Measurements from ENCODE around the gene ERBB4.

Gene ERBB4

DNA sequence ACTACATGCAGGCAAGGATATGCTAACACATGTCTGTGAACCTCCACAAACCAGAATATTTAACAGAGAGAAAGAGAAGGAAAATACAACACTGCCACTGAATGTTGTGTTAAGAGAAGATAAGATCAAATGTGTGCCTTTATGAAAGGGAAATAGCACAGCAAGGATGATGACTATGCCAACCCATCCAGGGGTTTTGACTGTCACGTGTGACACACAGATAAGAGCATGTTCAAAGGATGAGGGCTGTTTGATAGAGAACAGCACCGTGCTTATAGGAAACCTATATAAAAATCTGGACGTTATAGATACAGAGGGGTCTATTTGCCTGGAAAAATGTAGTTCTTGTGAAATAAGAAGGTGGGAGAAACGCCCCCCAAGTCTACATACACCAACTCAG, 1070.4 kb downstream of the ERBB4 start:
- no peak for DNase-seq (ENCODE audit: low read depth)

DNA sequence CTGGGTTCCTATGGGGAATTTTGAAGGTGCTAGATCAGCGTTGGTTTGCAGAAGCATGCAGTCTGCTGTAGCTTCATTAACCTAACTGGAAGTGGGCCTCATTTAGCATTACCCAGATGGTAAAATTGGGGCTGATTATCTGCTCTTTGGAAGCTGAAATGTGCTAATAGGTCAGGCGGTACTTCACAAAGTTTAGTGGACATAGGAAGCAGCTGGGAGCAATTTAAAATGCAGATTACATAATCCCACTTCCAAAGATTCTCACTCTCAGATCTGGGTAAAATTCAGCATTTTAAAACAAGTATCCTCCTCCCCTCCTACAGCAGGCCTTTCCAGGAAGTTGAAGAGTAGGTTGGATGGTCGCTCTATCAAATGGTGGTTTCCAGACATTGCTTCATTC, 1075.2 kb downstream of the ERBB4 start:
- DNase-seq (ENCODE audit: low read depth), result no peak

- no peak for DNase-seq (ENCODE audit: low read depth)
These were observed 1079.6 kb downstream of the ERBB4 start for GRCh38 chr2:211458974-211459373.

- no peak for DNase-seq (ENCODE audit: low read depth)
These were observed 1081.3 kb downstream of the ERBB4 start for GRCh38 chr2:211457325-211457724.

DNA sequence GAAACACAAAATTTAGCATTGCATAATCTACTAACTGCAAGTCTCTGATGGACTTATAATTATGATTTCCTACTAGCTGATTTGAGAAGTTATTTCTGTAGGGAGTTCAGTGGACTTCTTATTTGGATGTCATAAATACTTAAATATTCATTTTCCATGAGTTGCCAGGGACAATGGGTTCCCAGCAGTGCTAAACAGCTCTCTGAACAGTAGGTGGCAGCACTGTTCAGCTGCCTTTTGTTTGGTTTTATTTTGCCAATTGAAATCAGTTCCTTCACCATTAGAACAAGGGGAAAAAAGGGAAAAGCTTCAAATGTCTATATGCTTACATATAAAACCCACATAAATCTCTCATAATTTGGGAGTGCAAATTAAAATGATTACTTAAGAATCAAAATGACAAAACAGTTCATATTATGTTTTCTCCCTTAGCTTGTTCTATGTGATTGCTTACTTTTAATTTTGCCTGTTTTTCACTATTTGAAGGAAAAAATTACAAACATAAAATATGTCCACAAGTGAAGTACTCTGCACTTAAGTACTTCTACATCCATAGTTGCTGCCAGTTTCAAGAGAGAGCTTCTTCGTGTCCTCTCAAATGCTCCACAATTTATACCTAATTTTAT, 1083.3 kb downstream of the ERBB4 start:
- DNase-seq (ENCODE audit: low read depth), result peak; percentile 29

DNA sequence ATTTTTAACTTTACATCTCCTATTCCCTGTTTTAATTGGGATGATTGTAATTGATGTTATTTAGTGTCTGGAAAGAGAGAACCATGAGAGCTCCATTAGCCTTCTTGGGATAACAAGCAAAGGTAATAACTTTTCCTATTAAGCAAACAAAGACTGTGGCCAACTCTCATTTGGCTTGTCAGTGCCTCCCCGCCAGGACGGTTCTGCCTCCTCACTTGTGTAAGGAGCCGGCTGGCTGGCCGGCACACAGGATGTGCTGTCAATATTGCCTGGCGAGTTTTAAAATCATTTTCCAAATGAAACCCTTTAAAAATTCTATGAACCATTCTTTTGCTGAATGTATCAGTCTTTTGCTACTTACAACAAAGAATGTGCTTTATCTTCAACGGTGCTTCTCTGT, 1083.9 kb downstream of the ERBB4 start:
- no peak for DNase-seq (ENCODE audit: low read depth)

GRCh38 chr2:211453311-211453887, 1085.2 kb downstream of the ERBB4 start:
- DNase-seq (ENCODE audit: low read depth), result no peak

DNA sequence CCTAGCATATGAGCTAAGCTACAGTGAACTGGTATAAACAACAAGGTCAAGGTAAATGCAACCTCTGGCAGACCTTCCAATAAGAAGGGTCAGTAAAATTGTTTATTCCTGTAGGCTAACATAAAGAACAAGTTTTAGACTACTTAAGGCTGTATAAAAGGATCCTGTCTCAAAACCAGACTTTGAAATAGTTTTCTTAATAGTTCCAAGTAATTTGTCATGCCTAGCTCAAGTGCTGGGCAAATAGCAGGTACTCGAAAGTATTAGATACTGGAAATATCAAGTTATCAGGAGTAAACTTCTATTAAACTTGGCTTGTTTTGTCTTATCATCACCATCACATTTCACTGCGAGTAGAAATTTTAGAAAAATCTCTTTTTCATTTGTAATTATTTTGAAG, 1087.0 kb downstream of the ERBB4 start:
- no peak for DNase-seq (ENCODE audit: low read depth)

- no peak for DNase-seq (ENCODE audit: low read depth)
These were observed 1088.8 kb downstream of the ERBB4 start for GRCh38 chr2:211449819-211450218.

DNA sequence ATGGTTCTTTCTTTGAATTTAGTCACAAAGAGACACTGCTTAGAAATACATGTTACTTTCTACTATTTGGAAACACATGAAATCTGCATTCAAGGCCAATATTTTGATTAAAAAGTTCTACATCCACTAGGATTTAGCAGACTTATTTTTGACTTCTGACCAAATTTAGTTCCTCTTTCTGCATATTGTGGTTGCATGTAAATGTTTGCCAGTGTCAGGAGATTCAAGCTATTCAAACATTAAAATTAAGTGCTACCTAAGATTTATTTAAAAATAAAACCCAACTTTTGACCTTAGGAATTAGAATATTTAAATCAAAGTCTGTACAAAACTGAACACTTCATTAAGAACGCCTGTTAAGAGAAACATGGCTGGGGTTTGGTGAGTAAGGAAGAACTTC, 1091.1 kb downstream of the ERBB4 start:
- no peak for DNase-seq (ENCODE audit: low read depth)

GRCh38 chr2:211440107-211440506, 1098.5 kb downstream of the ERBB4 start:
- no peak for DNase-seq (ENCODE audit: low read depth)

- DNase-seq (ENCODE audit: low read depth), result no peak
These were observed 1099.6 kb downstream of the ERBB4 start for GRCh38 chr2:211439011-211439410.

GRCh38 chr2:211437396-211437795, 1101.2 kb downstream of the ERBB4 start:
- no peak for DNase-seq (ENCODE audit: low read depth)

DNA sequence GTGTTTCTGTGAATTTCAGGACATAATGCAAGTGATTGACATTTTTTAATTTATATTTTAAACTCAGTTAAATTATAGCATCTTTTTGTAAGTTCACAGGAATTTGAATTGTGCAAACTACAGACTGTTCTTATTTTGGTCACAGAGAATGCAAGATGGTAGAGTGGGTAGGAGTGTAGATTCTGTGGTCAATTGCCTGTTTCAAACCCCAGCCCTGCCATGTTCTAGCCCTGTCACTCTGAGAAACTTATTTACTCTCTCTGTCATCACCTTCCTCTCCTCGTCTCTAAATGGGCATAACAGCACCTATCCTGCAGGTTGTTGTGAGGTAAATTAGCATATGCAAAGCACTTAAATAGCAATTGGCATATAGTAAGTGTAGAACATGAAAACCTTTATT, 1102.4 kb downstream of the ERBB4 start:
- no peak for DNase-seq (ENCODE audit: low read depth)

DNA sequence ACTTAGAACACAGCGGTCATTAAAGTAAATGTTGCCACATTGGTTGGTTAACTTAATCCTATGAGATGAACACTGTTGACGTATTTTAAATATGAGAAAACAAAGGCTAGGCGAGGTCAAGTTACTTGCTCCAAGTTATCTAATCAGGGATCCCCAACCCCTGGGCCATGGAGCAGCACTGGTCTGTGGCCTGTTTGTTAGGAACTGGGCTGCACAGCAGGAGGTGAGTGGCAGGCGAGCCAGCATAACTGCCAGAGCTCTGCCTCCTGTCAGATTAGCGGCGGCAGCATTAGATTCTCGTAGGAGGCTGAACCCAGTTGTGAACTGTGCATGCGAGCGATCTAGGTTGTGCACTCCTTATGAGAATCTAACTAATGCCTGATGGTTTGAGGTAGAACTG, 1103.3 kb downstream of the ERBB4 start:
- DNase-seq (ENCODE audit: low read depth), result no peak

GRCh38 chr2:211434773-211435172, 1103.8 kb downstream of the ERBB4 start:
- no peak for DNase-seq (ENCODE audit: low read depth)

- no peak for DNase-seq (ENCODE audit: low read depth)
These were observed 1109.2 kb downstream of the ERBB4 start for GRCh38 chr2:211429256-211429920.

DNA sequence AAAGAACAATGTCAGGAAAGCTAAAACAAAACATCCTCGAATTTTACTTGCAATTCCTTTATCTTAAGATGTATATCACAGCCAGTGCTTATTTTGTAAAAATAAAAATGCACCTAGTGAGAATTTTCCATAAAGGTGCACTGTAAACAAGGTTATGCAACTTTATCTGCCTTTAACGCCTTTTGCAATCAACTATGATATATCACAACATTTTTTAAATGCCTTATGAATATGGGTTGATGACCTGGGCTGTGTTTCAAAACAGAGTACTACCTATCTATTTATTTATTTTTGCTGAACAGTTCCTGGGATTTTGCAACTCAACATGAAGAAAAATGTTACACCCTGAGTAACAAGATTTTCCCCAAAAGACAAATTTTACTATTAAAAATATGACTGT, 1112.4 kb downstream of the ERBB4 start:
- no peak for DNase-seq (ENCODE audit: low read depth)

GRCh38 chr2:211423018-211423417, 1115.6 kb downstream of the ERBB4 start:
- no peak for DNase-seq (ENCODE audit: low read depth)

GRCh38 chr2:211417544-211417943, 1121.1 kb downstream of the ERBB4 start:
- DNase-seq (ENCODE audit: low read depth), result no peak

DNA sequence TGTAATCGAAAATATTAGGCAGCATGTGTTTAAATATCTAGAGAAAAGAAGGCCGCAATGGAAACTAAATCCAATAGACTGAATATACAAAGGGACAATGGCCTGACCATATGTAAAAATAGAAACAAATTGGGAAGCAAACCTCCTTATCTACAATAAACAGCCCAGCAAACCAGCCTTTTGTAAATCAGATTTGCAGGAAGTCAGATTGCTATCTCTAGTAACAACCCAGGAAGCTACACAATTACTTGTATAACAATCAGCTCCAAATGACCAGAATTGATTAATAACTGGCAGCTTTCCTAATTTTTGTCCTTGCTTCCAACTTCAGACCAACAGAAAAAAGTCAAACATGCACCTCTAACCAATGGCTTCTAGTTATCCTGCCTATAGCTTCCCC, 1122.2 kb downstream of the ERBB4 start:
- no peak for DNase-seq (ENCODE audit: low read depth)

DNA sequence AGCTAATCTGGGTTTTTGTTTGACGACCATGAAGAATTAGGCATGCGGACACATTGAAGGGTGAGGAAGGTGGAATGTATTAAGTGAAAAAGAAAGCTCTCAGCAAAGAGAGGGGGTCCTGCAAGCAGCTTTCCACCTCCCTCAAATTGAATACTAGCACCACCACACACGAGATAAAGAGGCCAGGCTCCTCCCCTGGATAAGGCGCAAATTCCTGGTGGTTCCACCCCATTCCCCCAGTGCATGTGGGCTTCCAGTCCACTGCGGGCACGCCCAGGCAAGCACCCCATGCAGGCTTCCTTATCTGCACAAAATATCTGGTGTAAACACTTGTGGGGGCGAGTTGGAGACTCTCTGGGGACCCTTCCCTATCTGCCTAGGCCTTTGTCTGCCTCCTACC, 1124.9 kb downstream of the ERBB4 start:
- DNase-seq (ENCODE audit: low read depth), result no peak

DNA sequence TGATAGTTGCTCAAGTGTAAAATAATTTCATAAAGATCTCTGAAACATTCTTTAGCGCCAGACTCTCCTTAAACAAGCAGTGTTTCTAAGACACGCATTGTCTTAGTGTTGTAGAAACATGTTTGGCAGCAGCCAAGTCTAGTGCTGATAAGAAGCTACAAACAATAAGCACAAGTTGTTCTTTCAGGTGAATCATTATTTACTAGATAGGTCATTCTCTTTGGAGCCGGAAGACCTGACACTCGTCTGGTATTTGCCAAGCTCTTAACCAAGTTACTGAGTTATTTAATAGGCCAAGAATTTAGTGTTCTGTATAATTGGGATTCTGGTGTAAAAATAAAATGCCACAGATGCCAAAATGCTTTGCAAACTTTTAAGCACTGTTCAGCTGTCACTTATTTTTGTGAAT, 1130.1 kb downstream of the ERBB4 start:
- DNase-seq (ENCODE audit: low read depth), result no peak

DNA sequence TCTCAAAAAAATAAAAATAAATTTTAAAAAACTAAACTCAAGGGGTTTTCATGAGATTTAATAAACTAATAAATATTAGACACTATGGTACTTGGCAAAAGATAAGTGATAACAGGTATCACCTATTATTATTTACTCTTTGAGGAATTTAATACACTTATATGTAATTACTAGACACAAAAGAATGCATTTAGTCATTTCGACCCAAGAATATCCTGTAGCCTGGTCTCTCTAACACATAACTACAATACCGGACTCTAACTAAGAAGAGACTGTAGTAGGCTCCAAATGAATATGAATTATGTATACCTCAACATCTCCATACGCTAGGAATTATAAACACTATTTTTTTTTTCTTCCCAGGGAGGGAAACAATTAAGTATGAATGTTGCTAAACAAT, 1131.5 kb downstream of the ERBB4 start:
- no peak for DNase-seq (ENCODE audit: low read depth)

Data from EH (cell line).